GM19395 (cell line): ENCODE measurements around the gene ADAMTSL2.

Experiments
- ATAC-seq: cut with Tn5 transposase; IDR thresholded peaks from one replicate; pipeline ENCODE4 v1.9.1; 2021; ENCODE audit warnings: mild to moderate bottlenecking, moderate library complexity; ENCODE audit not compliant: unreplicated experiment

ADAMTSL2 gene

DNA sequence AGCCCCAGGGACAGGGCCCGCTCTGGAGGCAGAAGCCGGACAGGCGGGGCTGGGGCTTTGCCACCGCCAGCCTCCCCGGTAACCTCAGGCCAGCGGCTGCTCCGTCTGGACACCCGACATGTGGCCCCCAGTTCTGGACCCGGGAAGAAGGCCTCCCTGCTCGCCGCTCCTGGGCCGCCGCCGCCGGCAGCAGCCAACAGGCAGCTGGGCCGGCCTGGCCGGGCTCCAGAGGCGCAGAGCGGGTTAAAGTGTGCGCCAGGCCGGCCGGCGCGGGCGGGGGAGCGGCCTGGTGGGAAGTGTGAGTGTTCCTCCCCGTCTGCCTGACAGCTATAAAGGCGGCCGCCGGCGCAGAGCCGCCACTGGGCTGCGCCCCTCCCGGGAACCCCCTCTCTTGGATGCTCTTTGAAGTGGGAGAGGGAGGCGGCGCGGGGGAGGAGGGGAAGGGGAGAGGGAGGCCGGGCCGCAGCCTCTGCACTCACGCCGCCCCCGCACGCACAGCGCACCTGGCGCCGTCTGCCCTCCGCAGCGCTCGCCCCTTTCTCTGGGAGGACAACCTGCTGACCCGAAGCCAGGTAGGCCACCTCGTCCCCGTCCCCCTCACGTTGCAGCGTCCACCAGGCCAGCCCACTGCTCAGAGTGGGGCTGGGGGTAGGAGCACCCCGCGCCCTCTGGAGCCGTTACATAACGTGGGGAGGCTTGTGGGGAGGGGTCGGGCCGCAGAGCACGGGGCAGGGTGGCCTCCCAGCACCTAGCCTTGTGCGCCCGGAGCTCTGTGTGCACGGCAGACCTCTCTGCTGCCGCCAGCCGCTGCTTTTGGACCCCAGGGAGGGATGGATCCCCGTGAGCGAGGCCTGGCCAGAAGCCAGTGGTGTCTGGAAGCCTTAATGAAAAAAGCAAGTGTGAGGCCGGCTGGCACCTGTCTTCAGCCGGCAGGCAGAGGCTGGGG is at the start of gene ADAMTSL2:
TSS of gene ADAMTSL2 (plus strand) at position 359 of the 946 bp plus-strand sequence. CDS start 2,009 bp downstream, outside the sequence.
- ATAC-seq: no peak

DNA sequence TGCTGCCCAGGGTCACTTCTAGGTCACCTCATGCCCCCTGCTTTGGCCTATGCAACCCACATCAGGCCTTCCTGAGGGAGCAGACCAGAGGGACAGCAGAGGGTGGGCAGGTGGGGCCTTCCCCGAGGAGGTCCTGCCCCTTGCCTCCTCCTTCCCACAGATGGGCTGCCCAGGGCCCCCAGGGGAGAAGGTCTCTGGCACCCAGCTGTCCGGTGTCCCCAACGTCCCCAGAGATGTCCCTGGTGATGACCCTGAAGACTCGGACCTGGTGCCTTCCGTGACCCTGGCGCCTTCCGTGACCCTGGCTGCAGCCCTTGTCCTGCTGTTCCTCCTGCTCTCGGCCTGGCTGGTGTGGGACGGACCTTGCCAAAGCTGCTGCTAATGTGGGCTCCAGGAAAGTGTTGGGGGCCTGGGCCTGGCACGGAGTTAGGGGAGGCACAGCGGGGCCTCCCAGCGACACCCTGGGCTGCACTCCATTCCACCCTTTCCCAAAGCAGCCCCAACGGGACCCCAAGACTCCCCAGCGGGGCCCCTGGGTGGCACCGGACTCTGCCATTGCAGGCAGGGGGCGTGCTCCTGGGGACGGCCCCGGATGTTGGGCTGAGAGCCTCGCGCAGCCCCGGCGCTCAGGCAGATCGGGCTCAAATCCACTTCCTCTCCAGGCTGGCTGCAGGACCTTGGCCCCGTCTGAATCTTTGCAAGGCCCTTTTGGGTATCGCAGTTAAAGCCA is 48.8 kb upstream of the ADAMTSL2 start:
- ATAC-seq: peak; percentile 22

DNA sequence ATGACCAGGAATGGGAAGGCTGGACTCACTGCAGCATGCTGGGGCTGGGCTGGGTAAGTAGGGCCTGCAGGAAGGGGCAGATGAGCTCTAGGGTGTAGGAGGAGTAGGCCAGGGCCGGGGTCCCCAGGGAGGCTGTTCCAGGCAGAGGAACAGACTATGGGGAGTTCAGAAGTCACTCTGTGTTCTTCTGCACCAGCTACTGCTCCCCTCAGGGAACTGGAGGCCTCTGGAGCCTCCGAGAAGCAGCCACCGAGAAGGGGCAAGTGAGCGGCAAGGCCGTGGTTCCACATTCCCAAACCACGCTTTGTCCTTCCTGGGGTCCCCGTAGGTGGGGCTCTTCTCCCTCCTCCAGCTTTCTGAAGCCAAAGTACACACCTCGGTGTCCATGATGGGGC is 47.2 kb upstream of the ADAMTSL2 start:
- ATAC-seq: no peak

DNA sequence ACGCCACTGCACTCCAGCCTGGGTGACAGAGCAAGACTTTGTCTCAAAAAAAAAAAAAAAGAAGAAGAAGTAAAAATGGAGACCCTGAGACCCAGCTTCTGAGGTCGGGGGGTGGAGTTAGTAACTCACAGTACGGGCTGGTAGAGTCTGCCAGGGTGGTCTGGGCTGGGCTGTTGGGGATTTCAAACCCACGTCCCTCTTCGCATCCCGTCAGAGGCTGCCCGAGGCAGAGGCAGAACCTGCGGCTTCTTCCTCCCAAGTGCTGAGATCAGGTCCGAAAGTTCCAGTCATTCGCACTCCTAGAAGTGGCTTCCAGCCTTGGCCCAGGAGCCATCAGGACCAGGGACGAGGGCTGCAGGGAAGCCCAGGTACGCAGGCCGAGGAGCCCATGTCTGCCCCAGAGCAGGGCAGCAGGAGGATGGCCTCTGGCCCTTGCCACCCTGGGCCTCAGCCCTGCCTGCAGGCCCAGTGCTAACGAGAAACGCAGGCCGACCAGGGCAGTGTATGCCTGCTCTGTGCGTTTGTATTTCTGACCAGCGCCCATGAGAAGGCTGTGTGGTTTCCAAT is 45.7 kb upstream of the ADAMTSL2 start:
- no peak for ATAC-seq

DNA sequence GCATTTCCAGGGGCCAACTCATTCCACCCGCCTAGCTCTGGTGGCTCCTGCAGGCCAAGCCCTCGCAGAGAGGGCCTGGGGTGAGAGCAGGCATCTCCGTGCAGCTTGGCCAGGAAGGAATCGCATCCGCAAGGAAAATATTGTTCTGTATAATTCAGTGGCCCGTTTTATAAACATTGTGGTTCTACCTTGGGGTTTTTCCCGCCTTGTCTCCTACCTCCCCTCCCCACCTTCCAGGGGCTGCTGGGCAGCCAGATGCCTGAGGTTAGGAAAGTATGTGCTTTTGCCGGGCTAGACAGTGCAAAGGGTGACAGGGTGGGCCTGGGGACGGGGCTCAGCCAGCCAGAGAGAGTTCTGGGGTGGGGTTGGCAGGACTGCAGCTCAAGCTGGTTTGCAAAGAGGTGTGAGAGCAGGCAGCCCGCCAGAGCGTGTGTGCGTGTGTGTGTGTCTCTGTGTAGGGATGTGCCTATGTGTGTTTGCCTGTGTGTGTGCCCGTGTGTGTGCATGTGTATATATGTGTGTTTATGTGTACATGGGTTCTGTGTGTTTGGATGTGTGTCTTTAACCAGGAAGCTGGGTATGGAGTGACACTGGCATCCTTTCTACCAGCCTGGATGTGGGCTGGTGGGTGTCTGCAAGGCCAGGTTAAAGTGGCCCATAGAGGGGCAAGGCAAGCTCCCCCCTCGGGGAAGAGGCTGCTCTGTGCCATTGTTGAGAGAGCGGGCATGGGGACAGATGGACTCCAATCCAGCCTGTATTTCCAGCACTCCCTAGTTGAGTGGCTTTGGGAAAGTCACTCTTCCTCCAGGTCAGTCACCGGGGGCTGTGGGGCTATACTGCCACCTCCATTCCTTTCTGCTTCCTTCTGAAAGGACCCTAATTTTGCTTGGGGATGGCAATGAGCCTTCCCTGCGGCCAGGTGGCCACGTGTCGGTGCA is 45.0 kb upstream of the ADAMTSL2 start:
- no peak for ATAC-seq

DNA sequence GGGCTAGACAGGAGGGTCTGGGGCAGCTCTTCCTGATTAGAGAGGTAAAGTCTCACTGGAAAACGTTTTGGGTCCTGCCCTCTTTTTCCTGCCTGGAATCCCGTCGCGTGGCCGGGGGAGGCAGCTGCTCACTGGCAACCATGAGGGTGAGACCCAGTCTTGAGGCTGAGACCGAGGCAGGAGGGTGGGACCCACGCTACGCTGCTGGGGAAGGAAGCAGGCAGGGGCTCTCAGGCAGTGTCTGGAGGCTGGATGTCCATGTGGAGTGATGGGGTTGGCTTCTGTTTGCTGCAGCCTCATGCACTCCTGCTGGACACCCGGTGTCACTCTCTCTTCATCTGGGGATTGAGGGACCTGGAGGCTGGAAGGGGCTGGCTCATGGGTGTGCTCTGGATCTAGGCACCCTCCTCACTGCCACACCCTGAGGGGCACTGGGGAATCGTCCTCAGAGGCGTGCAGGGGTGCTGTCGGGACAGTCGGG is 44.3 kb upstream of the ADAMTSL2 start:
- no peak for ATAC-seq

DNA sequence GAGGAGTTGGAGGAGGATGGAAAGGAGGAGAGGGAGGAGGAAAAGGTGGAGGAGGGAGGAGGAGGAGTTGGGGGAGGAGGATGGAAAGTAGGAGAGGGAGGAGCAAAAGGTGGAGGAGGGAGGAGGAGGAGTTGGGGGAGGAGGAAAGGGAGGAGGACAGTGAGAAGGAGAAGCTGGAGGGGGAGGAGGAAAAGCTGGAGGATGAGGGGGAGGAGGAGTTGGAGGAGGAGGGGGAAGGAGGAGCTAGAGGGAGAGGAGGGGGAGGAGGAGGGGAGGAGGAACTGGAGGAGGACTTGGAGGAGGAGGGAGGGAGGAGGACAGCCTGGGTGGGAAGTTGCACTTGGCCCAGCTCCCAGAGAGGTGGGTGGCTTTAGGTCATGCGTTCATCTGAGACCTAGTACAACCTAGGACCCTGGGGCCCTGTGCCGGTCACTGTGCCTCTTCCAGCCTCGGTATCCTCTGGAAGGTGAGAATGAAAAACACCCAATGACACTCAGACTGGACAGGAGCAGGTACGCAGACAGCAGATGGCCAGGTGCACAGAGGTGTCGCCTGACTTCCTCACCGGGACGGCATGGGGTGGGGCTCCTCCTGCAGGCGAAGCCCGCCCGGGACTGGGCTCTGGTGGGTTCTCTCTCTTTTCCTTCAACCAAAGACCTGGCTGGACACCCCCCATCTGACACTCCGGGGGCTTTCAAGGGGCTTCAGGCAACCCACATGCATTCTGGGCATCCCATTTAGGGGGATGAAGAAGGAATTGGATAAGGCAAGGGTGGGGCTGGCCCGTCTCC is 43.4 kb upstream of the ADAMTSL2 start:
- no peak for ATAC-seq

DNA sequence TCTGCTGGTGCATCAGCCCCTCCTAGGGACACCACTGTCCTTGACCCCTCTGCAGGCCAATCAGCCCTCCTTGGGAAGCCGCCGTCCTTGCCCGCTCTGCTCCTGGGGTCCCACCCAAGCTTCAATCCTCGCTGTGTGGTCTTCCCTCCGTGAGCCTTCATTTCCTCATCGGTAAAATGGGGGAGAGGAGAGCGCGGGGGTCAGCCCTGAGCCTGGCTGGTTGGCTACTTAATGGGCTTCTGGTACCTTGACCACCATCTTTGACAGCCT is 42.9 kb upstream of the ADAMTSL2 start:
- ATAC-seq: no peak

DNA sequence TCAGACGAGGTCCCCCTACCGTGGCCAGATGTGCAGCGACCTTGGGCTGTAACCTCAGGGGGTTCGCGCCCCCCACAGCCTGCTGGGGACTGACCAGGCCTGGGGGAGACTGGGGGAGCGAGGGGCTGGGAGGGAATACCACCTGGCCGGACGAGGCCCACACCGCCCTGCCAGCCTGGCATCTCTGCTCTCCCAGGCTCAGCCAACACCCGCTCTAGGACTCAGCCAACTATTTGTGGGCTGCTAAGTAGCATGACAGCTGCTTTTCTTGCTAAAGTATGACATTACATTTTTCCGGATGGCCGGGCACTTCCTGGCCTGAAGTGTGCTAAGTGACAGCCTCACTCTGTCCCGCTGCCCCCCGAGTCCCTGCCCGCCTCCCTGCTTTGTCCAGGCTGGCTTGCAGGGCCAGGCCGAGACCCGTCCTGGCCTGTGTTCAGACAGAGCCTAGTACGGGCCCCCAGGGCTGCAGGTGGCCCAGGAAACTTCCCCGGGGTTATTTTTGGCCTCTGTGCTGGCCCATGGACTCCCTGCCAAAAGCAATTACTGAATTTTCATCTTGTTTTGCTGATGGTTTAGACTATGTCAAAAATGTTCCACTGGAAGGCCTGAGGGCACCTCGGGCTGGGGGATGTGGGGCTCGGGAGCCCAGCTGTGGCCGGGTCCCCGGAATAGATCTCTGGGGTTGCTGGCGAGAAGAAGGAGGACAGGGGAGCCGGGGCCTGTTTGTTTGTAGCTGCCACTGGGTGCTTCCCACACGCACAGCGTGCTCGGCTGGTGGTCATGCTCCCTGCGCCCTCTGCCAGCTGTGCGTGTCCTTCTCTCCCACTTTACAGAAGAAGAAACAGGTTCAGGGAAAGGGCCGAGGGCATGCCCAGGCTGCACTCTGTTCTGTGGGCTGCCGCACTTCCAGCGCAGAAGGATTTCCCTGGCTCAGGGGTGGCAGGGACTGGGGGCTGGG is 42.2 kb upstream of the ADAMTSL2 start:
- no peak for ATAC-seq

DNA sequence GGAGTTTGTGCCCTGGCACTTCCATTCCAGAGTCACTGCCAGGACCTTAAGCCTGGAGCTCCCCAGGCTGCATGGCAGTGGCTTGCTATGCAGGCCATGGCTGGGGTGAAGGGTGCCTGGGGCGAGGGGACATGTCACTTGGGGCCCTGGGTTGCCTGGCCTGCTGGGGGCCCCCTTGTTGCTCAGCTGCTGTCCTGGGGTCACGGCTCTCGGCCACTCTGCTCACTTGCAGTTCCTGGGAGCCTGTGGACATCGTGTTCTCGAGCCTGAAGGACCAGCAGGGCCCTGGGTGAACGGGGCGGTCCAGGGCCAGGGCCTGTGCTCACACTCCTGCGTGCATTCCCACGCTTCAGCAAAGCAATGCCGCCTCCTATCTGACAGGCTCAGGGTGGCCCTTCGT is 41.1 kb upstream of the ADAMTSL2 start:
- no peak for ATAC-seq

DNA sequence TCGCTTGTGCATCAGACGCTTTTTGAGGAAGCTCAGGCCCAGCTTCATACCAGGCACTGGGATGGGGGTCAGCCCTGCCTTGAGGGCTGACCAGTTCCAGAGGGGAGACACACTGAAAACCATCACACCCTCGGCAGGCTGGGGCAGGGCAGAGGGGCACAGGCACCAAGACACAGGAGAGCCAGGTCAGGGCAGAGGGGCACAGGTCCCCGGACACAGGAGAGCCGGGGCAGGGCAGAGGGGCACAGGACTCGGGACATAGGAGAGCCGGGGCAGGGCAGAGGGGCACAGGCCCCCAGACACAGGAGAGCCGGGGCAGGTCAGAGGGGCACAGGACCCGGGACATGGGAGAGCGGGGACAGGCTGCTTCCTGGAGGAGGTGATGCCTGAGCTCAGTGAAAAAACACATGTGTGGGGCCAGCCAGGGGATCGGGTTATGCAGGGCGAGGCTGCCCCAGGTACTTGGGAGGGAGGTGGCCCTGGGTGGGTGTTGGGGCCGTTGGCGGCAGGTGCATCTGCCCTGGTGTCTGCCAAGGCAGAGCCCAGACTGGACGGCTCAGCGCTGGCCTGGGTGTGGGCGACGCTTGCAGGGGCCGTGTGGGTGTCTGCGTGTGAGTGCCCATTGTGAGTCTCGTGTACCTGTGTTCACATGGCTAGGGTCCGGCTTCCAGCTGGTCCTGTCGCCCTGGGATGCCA is 40.5 kb upstream of the ADAMTSL2 start:
- no peak for ATAC-seq

DNA sequence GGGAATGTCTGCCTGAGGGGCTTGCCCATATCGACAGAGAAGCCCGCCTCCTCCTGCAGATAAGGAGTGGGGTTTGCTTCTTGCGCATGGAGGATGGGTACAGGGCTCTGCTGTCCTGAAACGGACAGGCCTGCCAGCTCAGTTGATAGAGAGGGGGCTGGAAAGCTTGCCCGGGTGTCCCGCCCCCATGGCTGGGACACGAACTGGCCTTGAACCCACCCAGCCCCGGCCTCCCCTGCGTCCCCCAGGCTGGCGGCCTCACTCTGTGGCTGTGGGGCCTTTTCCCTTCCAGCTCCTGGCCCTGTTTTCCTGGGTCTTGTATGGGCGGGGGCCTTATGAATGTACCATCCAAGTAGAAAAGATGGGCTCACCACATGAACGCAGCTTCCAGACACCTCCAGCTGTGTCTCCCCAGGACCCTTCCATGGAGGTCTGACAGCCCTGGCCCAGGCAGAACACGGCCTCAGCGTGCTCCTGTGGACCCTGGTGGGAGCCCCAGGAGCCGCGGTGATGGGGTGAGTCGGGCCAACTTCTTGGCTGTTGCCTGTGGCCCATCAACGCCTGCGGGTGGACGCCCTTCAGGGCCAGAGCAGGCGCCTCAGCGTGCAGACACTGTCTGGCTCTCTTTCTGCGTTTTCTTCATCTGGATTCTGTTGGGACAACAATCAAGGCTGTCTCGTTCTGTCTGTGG is 39.7 kb upstream of the ADAMTSL2 start:
- no peak for ATAC-seq

DNA sequence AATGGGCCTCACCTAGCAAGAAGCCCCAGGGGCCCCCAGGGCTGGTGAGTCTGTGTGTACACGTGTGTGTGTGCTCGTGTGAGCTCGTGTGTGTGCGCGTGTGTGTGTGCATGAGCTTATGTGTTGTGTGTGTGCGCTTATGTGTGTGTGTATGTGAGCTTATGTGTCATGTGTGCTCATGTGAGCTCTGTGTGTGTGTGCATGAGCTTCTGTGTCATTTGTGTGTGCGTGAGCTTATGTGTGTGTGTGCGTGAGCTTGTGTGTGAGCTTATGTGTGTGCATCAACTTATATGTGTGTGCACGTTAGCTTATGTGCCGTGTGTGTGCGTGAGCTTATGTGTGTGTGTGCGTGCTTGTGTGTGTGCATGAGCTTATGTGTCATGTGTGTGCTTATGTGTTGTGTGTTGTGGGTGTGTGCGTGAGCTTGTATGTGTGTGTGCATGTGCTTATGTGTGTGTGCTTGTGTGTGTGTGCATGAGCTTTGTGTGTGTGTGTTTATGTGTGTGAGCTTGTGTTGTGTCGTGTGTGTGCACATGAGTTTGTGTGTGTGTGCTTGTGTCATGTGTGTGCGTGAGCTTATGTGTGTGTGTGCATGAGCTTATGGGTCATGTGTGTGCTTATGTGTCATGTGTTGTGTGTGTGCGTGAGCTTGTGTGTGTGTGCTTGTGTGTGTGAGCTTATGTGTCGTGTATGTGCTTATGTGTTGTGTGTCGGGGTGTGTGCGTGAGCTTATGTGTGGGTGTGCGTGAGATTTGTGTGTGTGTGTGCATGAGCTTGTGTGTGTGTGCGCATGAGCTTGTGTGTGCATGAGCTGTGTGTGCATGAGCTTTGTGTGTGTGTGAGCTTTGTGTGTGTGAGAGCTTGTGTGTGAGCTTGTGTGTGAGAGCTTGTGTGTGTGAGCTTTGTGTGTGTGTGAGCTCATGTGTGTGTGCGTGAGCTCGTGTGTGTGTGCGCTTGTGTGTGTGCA is 38.9 kb upstream of the ADAMTSL2 start:
- ATAC-seq: no peak

DNA sequence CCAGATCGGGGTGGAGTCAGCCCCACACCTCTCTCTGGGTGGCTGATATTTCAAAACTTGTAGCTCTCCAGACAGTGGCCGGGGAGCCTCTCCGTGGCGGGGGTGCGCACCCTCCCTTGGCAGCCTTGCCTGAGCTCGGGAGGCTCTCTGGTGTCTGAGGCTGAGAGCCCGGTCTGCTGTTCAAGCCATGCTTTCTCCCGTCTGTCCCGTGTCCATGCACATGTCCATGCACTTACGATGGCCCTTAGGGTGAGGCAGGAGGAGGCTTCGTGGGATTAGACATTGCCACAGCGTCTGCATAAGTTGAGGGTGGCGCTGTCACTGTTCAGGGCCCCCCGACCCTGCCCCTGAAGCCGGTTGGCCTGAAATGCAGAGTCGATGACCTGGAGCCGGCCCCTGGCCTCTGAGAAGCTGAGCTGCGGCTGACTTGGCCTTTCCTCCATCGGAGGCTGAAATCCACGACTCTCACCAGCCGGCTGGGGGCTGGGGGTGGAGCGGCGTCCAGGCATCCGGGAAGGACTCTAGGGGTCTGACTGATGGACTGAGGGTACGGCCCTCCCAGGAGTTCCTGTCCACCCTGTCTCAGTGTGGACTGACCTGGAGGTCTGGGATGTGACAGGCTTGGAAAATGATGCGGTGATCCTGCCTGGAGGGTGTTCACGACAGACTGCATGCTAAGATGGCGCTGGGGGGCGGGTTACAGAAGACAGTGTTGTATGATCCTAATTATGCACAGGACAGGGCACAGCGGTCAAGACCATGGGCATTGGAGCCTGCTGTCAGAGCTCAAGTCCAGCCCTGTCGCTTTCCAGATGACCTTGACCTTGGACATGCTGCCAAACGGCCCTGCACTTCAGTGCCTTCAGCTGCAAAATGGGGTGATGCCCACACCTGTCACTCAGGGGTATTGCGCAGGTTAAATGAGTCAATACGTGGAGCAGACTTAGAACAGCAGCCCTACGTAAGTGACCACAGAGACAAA is 37.4 kb upstream of the ADAMTSL2 start:
- no peak for ATAC-seq
